GM23248 (cell line): Measurements from ENCODE around the gene PPP6R2. TPM values are rescaled to one million over a fixed set of nuclear protein-coding genes. Genes with fewer than 3 reads are reported as not detected.
A peak's percentile ranks its signal among the peaks of the same experiment; 100 is the strongest.

Experiments
- DNase-seq: peaks from one replicate; pipeline ENCODE4 v3.0.0-alpha.2; 2015
- H2AFZ ChIP-seq: fragments of 200-600 bp; sonication (generic); 2 replicates; pipeline ENCODE4 v1.6.1; 2016; ENCODE audit warnings: antibody characterized with exemption
- H3F3A ChIP-seq: fragments of 200-600 bp; sonication (generic); 2 replicates; pipeline ENCODE4 v1.6.1; 2016; ENCODE audit warnings: mild to moderate bottlenecking, antibody characterized with exemption, mixed run types; ENCODE audit not compliant: insufficient read depth
- H3K27ac ChIP-seq: fragments of 200-600 bp; sonication (generic); 2 replicates; pipeline ENCODE4 v1.5.1; 2016; ENCODE audit warnings: mild to moderate bottlenecking
- H3K27me3 ChIP-seq: fragments of 200-600 bp; sonication (generic); replicated peaks from 2 replicates; pipeline ENCODE4 v1.6.1; 2016; ENCODE audit warnings: mild to moderate bottlenecking; ENCODE audit not compliant: insufficient read depth
- H3K36me3 ChIP-seq: fragments of 200-600 bp; sonication (generic); 2 replicates; pipeline ENCODE4 v1.6.1; 2016; ENCODE audit warnings: low read depth, mild to moderate bottlenecking
- H3K4me1 ChIP-seq: fragments of 200-600 bp; sonication (generic); 2 replicates; pipeline ENCODE4 v1.6.1; 2016; ENCODE audit warnings: mild to moderate bottlenecking; ENCODE audit not compliant: insufficient read depth
- H3K4me2 ChIP-seq: fragments of 200-600 bp; sonication (generic); one replicate; pipeline ENCODE4 v1.6.1; 2016; ENCODE audit warnings: mild to moderate bottlenecking; ENCODE audit not compliant: unreplicated experiment
- H3K4me3 ChIP-seq: fragments of 200-600 bp; sonication (generic); 2 replicates; pipeline ENCODE4 v1.5.1; 2016; ENCODE audit warnings: mild to moderate bottlenecking
- H3K79me2 ChIP-seq: fragments of 200-600 bp; sonication (generic); 2 replicates; pipeline ENCODE4 v1.6.1; 2016; ENCODE audit warnings: mild to moderate bottlenecking; ENCODE audit not compliant: insufficient read depth
- H3K9ac ChIP-seq: fragments of 200-600 bp; sonication (generic); 2 replicates; pipeline ENCODE4 v1.6.1; 2016; ENCODE audit warnings: mild to moderate bottlenecking
- H3K9me2 ChIP-seq: fragments of 200-600 bp; sonication (generic); 2 replicates; pipeline ENCODE4 v1.6.1; 2016; ENCODE audit warnings: mixed run types, mild to moderate bottlenecking, moderate library complexity; ENCODE audit not compliant: insufficient read depth
- H3K9me3 ChIP-seq: fragments of 200-600 bp; sonication (generic); one replicate; pipeline ENCODE4 v1.6.1; 2017; ENCODE audit warnings: low read depth
- H4K20me1 ChIP-seq: fragments of 200-600 bp; sonication (generic); 2 replicates; pipeline ENCODE4 v1.6.0; 2016; ENCODE audit not compliant: insufficient read depth
- EZH2 ChIP-seq: fragments of 200-600 bp; sonication (generic); IDR thresholded peaks from 2 replicates; pipeline ENCODE4 v1.6.1; 2018; ENCODE audit warnings: antibody characterized with exemption, mild to moderate bottlenecking; ENCODE audit not compliant: insufficient read depth, poor library complexity, severe bottlenecking
- EZH2phosphoT487 ChIP-seq: fragments of 200-600 bp; sonication (generic); IDR thresholded peaks from 2 replicates; pipeline ENCODE4 v1.6.1; 2018; ENCODE audit warnings: antibody characterized with exemption, moderate library complexity, mild to moderate bottlenecking, low read depth; ENCODE audit not compliant: insufficient read depth
- WGBS, 2 experiments: methylation state at CpG; one replicate each; pipeline ENCODE4 v1.1.6; 2015 to 2017; ENCODE audit warnings: low lambda C conversion rate in 2 of 2, low coverage in 1 of 2; ENCODE audit errors: missing lambda C conversion rate in 2 of 2; 5-methylcytosine and 5-hydroxymethylcytosine counted together
- in situ Hi-C: fragments of 300-500 bp; cut with MboI; formaldehyde crosslinking; loops from 2 replicates; pipeline ENCODE4 v1.15.0; 2020
- polyA plus RNA-seq: library from polyadenylated mRNA; unstranded; fragments of >200 nt; fragmentation: Nextera tagmentation; extraction: Ambion mirVana; gene quantifications from 2 replicates; pipeline ENCODE4 v1.2.1, GENCODE V29; 2016
- total RNA-seq: library from RNA; depleted of rRNA; stranded (reverse); fragments of >200 nt; shearing (Covaris generic); gene quantifications from 2 replicates; pipeline ENCODE4 v1.2.3, GENCODE V29; 2014

PPP6R2 gene
- total and polyA plus RNA-seq, 2 experiments from 2014 or later = 22.2 to 58.4 TPM

GRCh38 chr22:50471962-50472361 lies 128.8 kb downstream of the PPP6R2 start:
- Histone ChIP-seq H3F3A (no peaks in the 10 kb centered on the region), H3K4me2 (no peak overlapping the region), H3K36me3 (no peaks in the 10 kb centered on the region), H4K20me1 (no peaks in the 10 kb centered on the region; the same call in 1 of the 2 replicates), H3K4me1 (peaks cover 27% of the 10 kb centered on the region), H3K27ac (no peak overlapping the region), H3K79me2 (peaks cover 70% of the 10 kb centered on the region), H3K27me3 (no peaks in the 10 kb centered on the region), H3K9me2 (no peaks in the 10 kb centered on the region), H3K4me3 (no peak overlapping the region), H3K9me3 (no peaks in the 10 kb centered on the region), H2AFZ (no peak overlapping the region), H3K9ac (no peak overlapping the region; the same call in 1 of the 2 replicates)
- in situ Hi-C loops = no loop called here
- TF ChIP-seq EZH2 (no peak), EZH2phosphoT487 (no peak)
- 65% methylated on average over 5 of the region's 5 CpGs for WGBS, 2 experiments
- no peak for DNase-seq

- H3K9me3 ChIP-seq = no peaks in the 10 kb centered on the region
- H3K9ac ChIP-seq = peak overlapping the region; percentile 83
- 83 to 86% methylated on average over 6 of the region's 6 CpGs for WGBS, 2 experiments
- H3K4me2 ChIP-seq = peak overlapping the region; percentile 88
- H2AFZ ChIP-seq = no peak overlapping the region
- no peaks in the 10 kb centered on the region for H3K36me3 ChIP-seq
- peaks cover 66% of the 10 kb centered on the region for H3K79me2 ChIP-seq
- H4K20me1 ChIP-seq = no peaks in the 10 kb centered on the region; the same call in 1 of the 2 replicates
- peaks cover 27% of the 10 kb centered on the region for H3K4me1 ChIP-seq
- no peaks in the 10 kb centered on the region for H3K27me3 ChIP-seq
- in situ Hi-C loops = no loop called here
- TF ChIP-seq EZH2phosphoT487 (no peak), EZH2 (no peak)
- peak overlapping the region; percentile 80 for H3K4me3 ChIP-seq
- peak overlapping the region; percentile 74; the same call in 1 of the 2 replicates for H3K27ac ChIP-seq
- H3K9me2 ChIP-seq = no peaks in the 10 kb centered on the region
- no peaks in the 10 kb centered on the region for H3F3A ChIP-seq
- DNase-seq = peak; percentile 34
These were observed 130.0 kb downstream of the PPP6R2 start for GRCh38 chr22:50473088-50473487.

- peak; percentile 90 for DNase-seq
- Histone ChIP-seq H3K4me1 (peaks cover 27% of the 10 kb centered on the region), H3K9me3 (no peaks in the 10 kb centered on the region), H3K4me3 (peak overlapping the region; percentile 80), H3K9me2 (no peaks in the 10 kb centered on the region), H3K9ac (peak overlapping the region; percentile 83), H3F3A (no peaks in the 10 kb centered on the region), H3K79me2 (peaks cover 56% of the 10 kb centered on the region), H3K36me3 (no peaks in the 10 kb centered on the region), H4K20me1 (no peaks in the 10 kb centered on the region; the same call in 1 of the 2 replicates), H3K4me2 (peak overlapping the region; percentile 88), H3K27ac (peak overlapping the region; percentile 74), H3K27me3 (no peaks in the 10 kb centered on the region), H2AFZ (no peak overlapping the region)
- in situ Hi-C loops = no loop called here
- TF ChIP-seq EZH2phosphoT487 = no peak
- WGBS, 2 experiments = 2% methylated on average over 32 to 58 of the region's 62 CpGs
These were observed 130.9 kb downstream of the PPP6R2 start for GRCh38 chr22:50473855-50474671.

GRCh38 chr22:50474710-50475651 lies 131.9 kb downstream of the PPP6R2 start, which contains the start of gene SBF1:
Gene SBF1, minus strand, starts transcription at chr22:50475035. Its CDS starts 195 bp downstream, at chr22:50474840.
- in situ Hi-C loops = no loop called here
- Histone ChIP-seq H3K4me2 (peak within 1 kb of the TSS; percentile 88), H3F3A (no peaks in the 10 kb centered on the region), H4K20me1 (no peaks in the 10 kb centered on the region; the same call in 1 of the 2 replicates), H2AFZ (peak within 1 kb of the TSS; percentile 75), H3K79me2 (peaks cover 47% of the 10 kb centered on the region), H3K9me2 (no peaks in the 10 kb centered on the region), H3K9me3 (no peaks in the 10 kb centered on the region), H3K9ac (peak within 1 kb of the TSS; percentile 83), H3K27me3 (no peaks in the 10 kb centered on the region), H3K4me3 (peak within 1 kb of the TSS; percentile 80), H3K27ac (peak within 1 kb of the TSS; percentile 74), H3K36me3 (no peaks in the 10 kb centered on the region), H3K4me1 (peaks cover 22% of the 10 kb centered on the region)
- 1 to 2% methylated on average over 20 to 67 of the region's 97 CpGs for WGBS, 2 experiments
- TF ChIP-seq EZH2phosphoT487 = no peak
- TF ChIP-seq EZH2 = no peak
- peak; percentile 98 for DNase-seq
